SU-DHL-6 (cell line): Measurements from ENCODE around the gene LRCH1.

Source experiments
- H2AFZ ChIP-seq: fragments of 200-600 bp; sonication (generic); 2 replicates; pipeline ENCODE4 v1.6.1; 2014; ENCODE audit warnings: low read depth, mild to moderate bottlenecking, moderate library complexity, mixed read lengths, antibody characterized with exemption, low read length; ENCODE audit not compliant: severe bottlenecking
- H3F3A ChIP-seq: fragments of 200-600 bp; shearing (Covaris generic); 2 replicates; pipeline ENCODE4 v1.6.0; 2016; ENCODE audit warnings: antibody characterized with exemption, mild to moderate bottlenecking; ENCODE audit not compliant: insufficient read depth
- H3K27ac ChIP-seq: fragments of 200-600 bp; sonication (generic); 2 replicates; pipeline ENCODE4 v1.5.1; 2016; ENCODE audit warnings: low read depth, mild to moderate bottlenecking, low read length, moderate library complexity, mixed read lengths
- H3K27me3 ChIP-seq: fragments of 200-600 bp; sonication (generic), shearing (Covaris generic); 2 replicates; pipeline ENCODE4 v1.6.0; 2014; ENCODE audit warnings: mild to moderate bottlenecking, low read length
- H3K36me3 ChIP-seq: fragments of 200-600 bp; sonication (generic); 2 replicates; pipeline ENCODE4 v1.6.1; 2014; ENCODE audit warnings: mild to moderate bottlenecking, low read length, mixed read lengths
- H3K4me2 ChIP-seq: fragments of 300-600, 200-600 bp; shearing (Covaris generic), sonication (generic); 2 replicates; pipeline ENCODE4 v1.6.0; 2014; ENCODE audit warnings: low read length, low read depth, mild to moderate bottlenecking; ENCODE audit not compliant: poor library complexity, severe bottlenecking
- H3K4me3 ChIP-seq: fragments of 200-600 bp; sonication (generic); 2 replicates; pipeline ENCODE4 v1.5.1; 2014; ENCODE audit warnings: antibody characterized with exemption, low read length, mild to moderate bottlenecking, mixed read lengths; ENCODE audit not compliant: insufficient read depth, poor library complexity, severe bottlenecking
- H3K79me2 ChIP-seq: fragments of 200-600 bp; sonication (generic); 2 replicates; pipeline ENCODE4 v1.6.1; 2014; ENCODE audit warnings: mild to moderate bottlenecking, low read length, moderate library complexity; ENCODE audit not compliant: insufficient read depth
- H3K9ac ChIP-seq: fragments of 200-600 bp; sonication (generic); 2 replicates; pipeline ENCODE4 v1.7.0; 2014; ENCODE audit warnings: mild to moderate bottlenecking, low read length
- H3K9me2 ChIP-seq: fragments of 200-600 bp; sonication (generic); replicated peaks from 2 replicates; pipeline ENCODE4 v1.6.1; 2014; ENCODE audit warnings: low read length; ENCODE audit not compliant: insufficient read depth
- H3K9me3 ChIP-seq: fragments of 200-600 bp; sonication (generic); 2 replicates; pipeline ENCODE4 v1.6.1; 2014; ENCODE audit warnings: low read length, mixed read lengths; ENCODE audit not compliant: insufficient read depth
- H4K20me1 ChIP-seq: fragments of 200-600 bp; sonication (generic); 2 replicates; pipeline ENCODE4 v1.6.1; 2014; ENCODE audit warnings: low read depth, mild to moderate bottlenecking, antibody characterized with exemption, low read length, moderate library complexity, mixed read lengths
- EZH2phosphoT487 ChIP-seq: fragments of 200-600 bp; sonication (generic), shearing (Covaris generic); conservative IDR thresholded peaks from 2 replicates; pipeline ENCODE4 v1.6.1; 2018; ENCODE audit warnings: mild to moderate bottlenecking, antibody characterized with exemption, low read length, moderate library complexity, mixed read lengths
- TF ChIP-seq, protein P1 (sequence below): fragments of 200-600 bp; sonication (generic); IDR thresholded peaks from one replicate; pipeline ENCODE4 v1.5.1; 2017; ENCODE audit warnings: antibody characterized with exemption, mild to moderate bottlenecking, low read length, moderate library complexity; ENCODE audit not compliant: insufficient read depth, poor library complexity, severe bottlenecking

LRCH1 gene

DNA sequence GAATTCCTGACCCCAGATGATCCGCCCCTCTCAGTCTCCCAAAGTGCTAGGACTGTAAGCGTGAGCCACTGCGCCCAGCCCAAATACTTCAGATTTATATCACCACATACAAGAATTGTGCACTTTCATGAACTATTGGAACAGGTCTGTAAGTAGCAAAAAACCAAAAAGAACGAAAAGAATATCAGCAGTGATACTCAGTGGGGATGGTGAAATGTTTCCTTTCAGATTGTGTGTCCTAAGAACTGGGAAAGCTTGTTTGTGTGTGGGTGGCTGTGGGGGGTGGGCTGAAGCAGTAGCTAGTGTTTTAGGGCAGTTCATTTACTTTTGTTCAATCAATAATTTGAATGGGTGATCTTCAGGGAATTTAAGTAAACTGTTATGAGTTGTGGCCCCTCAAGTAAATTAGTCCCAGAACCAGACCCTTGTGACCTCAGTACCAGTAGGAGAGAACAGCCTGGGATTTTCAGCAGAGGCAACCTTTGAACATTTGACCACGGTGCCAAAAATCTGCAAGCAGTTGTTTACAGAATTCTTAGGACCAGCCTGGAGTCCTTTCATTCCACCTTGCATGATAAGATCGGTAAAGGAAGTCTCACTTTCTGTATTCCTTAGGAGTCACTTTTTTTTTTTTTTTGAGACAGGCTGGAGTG is 106.6 kb downstream of the LRCH1 start:
- Histone ChIP-seq H3F3A (no peaks in the 10 kb centered on the region), H3K4me2 (no peak overlapping the region), H3K9ac (no peak overlapping the region), H3K4me3 (no peak overlapping the region), H4K20me1 (no peaks in the 10 kb centered on the region; the same call in 1 of the 2 replicates), H3K27me3 (no peaks in the 10 kb centered on the region), H3K9me3 (no peaks in the 10 kb centered on the region), H3K27ac (no peak overlapping the region), H3K36me3 (no peaks in the 10 kb centered on the region), H3K79me2 (peaks cover 25% of the 10 kb centered on the region), H3K9me2 (no peaks in the 10 kb centered on the region), H2AFZ (no peak overlapping the region)
- TF ChIP-seq, protein P1, sequence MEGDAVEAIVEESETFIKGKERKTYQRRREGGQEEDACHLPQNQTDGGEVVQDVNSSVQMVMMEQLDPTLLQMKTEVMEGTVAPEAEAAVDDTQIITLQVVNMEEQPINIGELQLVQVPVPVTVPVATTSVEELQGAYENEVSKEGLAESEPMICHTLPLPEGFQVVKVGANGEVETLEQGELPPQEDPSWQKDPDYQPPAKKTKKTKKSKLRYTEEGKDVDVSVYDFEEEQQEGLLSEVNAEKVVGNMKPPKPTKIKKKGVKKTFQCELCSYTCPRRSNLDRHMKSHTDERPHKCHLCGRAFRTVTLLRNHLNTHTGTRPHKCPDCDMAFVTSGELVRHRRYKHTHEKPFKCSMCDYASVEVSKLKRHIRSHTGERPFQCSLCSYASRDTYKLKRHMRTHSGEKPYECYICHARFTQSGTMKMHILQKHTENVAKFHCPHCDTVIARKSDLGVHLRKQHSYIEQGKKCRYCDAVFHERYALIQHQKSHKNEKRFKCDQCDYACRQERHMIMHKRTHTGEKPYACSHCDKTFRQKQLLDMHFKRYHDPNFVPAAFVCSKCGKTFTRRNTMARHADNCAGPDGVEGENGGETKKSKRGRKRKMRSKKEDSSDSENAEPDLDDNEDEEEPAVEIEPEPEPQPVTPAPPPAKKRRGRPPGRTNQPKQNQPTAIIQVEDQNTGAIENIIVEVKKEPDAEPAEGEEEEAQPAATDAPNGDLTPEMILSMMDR = no peak
- TF ChIP-seq EZH2phosphoT487 = no peak

DNA sequence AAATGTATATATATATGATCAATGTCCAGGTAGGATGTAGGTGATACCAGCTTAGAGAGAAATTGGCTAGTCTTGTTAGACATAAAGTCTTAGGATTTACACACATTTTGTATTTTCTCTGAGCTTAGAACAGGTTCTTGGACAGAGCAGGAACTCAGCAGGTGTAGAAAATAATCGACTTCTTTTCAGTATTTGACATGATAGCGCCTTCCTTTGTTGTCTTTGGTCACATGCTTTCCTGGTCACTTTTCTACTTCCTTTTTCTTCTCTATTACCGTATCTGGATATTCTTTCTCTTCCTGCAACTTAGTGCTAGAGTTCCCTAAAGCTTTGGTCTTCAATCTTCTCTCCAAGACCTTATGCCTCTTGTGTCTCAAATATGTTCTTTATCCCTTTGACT is 107.4 kb downstream of the LRCH1 start:
- Histone ChIP-seq H4K20me1 (no peaks in the 10 kb centered on the region; the same call in 1 of the 2 replicates), H3K9ac (no peak overlapping the region), H3K27me3 (no peaks in the 10 kb centered on the region), H3K36me3 (no peaks in the 10 kb centered on the region), H3K9me2 (no peaks in the 10 kb centered on the region), H3K4me3 (no peak overlapping the region), H3K27ac (no peak overlapping the region), H3K79me2 (peaks cover 25% of the 10 kb centered on the region), H3K4me2 (no peak overlapping the region), H2AFZ (no peak overlapping the region), H3F3A (no peaks in the 10 kb centered on the region), H3K9me3 (no peaks in the 10 kb centered on the region)
- TF ChIP-seq, protein P1 = no peak
- no peak for TF ChIP-seq EZH2phosphoT487

DNA sequence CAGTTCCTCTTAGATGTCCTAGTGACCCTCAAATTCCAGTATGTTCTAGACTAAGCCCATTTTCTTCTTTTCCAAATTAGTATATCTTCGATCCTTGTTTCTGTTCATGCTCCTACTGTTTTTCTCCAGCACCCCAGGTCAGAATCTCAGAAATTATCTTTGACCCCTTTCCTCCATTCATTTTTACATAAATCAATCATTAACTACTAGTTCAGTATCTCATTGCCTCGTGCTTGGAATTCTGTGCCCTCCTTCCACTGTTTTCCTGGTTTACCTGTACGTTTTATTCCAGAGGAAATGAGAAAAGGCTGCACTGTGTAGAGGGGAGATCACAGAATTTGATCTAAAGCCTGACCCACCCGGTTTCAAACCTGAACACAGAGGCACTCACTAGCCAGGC is 107.9 kb downstream of the LRCH1 start:
- no peaks in the 10 kb centered on the region for H3K9me3 ChIP-seq
- H3K4me3 ChIP-seq = no peak overlapping the region
- H3K36me3 ChIP-seq = no peaks in the 10 kb centered on the region
- H2AFZ ChIP-seq = no peak overlapping the region
- peaks cover 25% of the 10 kb centered on the region for H3K79me2 ChIP-seq
- no peak for TF ChIP-seq EZH2phosphoT487
- TF ChIP-seq, protein P1 = no peak
- no peak overlapping the region for H3K9ac ChIP-seq
- H3K4me2 ChIP-seq = no peak overlapping the region
- H4K20me1 ChIP-seq = no peaks in the 10 kb centered on the region; the same call in 1 of the 2 replicates
- H3K9me2 ChIP-seq = no peaks in the 10 kb centered on the region
- H3K27ac ChIP-seq = no peak overlapping the region
- no peaks in the 10 kb centered on the region for H3F3A ChIP-seq
- H3K27me3 ChIP-seq = no peaks in the 10 kb centered on the region
